Right renal pelvis (tissue), 4 donors: ENCODE data around the gene CDH16. TPM values are rescaled to one million over a fixed set of nuclear protein-coding genes. Genes with fewer than 3 reads are reported as not detected.

ENCODE experiments used
- DNase-seq, 4 donors: peaks; one replicate each; pipeline ENCODE4 v3.0.0-alpha.2; 2013; ENCODE audit warnings: low read depth in 4 of 4, low spot score in 3 of 4, missing footprints in 1 of 4
- polyA plus RNA-seq, 4 donors: library from polyadenylated mRNA; unstranded; fragments of 120-200 nt; gene quantifications; one replicate each; pipeline ENCODE4 v1.2.1, GENCODE V29; 2013; ENCODE audit not compliant: insufficient read length in 4 of 4

CDH16 gene
- polyA plus RNA-seq, 4 donors: 252 to 295 (median 279) TPM

DNA sequence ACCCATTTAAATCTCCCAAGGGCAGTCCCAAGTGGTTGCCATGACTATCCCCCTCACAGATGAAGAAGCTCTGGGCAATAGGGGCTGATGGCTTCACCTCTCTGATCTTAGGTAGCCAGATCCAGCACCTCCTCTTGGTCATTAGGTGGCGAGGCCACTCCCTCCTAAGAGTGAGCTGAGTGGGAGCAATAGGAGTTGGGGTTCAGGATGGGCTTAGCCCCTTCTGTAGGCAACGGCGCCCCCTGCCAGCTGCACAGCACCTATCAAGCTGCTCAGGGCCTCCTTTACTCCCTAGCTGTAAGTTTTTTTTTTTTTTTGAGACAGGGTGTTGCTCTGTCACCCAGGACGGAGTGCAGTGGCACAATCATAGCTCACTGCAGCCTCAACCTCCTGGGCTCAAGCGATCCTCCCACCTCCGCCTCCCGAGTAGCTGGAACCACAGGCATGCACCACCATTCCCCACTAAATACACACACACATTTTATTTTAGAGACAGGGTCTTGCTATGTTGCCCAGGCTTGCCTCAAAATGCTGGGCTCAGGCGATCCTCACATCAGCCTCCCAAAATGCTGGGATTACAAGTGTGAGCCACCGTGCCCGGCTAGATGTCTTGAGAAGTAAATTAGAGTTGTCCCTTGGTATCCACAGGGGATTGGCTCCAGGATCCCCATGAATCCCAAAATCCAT is 10.2 kb upstream of the CDH16 start:
- no peak for DNase-seq

GRCh38 chr16:66927918-66928649 is 9.4 kb upstream of the CDH16 start:
- no peak for DNase-seq

GRCh38 chr16:66926961-66927436 is 8.3 kb upstream of the CDH16 start:
- DNase-seq: no peak

DNA sequence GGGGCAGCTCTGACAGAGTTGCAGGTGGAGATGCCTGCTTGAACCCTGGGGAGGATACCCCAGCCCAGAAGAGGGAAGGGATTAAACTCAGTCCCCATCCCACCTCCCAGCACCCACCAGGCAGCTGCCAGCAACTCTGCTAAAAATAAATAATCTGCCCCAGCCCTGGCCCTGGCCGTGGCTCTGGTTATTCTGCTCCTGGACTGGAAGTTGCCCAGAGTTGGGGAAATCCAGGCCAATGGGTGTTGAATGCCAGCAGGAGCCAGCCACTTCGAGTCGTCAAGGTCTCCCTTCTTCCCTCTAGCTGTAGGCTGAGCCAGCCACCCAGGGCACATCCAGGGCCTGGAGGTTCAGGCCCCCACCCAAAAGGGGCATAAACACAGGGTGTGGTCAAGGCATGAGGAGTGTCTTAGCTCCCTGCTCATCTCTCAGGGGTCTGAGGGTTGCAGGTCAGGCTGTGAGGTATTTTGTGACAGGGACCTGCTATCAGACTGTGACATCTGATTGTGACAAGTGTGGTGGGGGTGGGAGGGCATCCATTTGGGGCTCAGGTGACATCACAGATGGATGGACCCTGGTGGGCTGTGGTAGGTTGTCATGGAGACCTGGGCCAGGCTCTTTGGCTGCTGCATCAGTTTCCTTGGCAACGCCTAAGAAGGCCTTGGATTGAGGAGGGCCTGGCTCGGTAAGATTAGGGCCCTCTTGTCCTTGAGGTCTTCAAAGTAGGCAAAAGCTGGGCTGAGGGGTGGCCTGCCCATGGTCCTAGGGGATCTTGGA is 7.7 kb upstream of the CDH16 start:
- DNase-seq: no peak

GRCh38 chr16:66925322-66925840 is 6.7 kb upstream of the CDH16 start, which contains the start of gene RRAD:
RRAD (minus strand) TSS chr16:66925535; CDS start chr16:66925179, 356 bp downstream.
- no peak for DNase-seq

DNA sequence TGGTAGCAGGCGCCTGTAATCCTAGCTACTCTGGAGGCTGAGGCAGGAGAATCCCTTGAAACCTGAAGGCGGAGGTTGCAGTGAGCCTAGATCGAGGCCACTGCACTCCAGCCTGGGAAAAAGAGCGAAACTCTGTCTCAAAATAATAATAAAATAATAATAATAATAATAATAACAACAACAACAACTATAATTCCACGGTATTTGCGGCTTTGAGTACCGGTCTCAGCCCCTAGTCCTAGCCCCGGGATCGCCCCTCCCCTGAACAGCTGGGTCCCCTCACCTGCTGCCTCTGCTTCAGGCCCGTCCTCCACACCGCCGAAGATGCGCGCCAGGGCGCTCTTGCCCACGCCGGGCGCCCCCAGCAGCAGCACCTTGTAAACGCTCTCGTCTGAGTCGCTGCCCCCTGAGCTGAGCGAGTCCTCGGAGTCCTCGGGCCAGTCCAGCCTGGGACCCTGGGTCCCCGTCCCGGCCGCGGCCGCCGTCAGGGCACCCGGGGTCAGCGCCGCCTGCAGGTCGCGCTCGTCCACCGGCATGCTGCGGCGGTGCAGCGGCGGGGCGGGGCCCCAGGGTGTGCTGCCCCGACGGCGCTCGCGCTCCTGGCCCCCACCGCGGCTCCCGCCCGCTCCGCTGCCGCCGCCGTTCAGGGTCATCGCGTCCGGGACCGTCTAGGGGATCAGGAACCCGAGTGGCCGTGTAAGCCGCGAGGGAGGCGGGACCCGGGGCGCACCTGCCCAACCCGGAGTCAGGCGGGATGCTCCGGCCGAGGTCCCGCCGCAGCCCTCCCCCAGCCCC is 6.0 kb upstream of the CDH16 start:
- no peak for DNase-seq

GRCh38 chr16:66923866-66924265 is 5.2 kb upstream of the CDH16 start:
- no peak for DNase-seq

- DNase-seq: no peak
These were observed 4.6 kb upstream of the CDH16 start for GRCh38 chr16:66923247-66923731.

- no peak for DNase-seq
These were observed 3.2 kb upstream of the CDH16 start for GRCh38 chr16:66921729-66922450.

- DNase-seq: no peak
These were observed 2.4 kb upstream of the CDH16 start for GRCh38 chr16:66920924-66921680.

GRCh38 chr16:66920299-66920590 is 1.6 kb upstream of the CDH16 start:
- DNase-seq: no peak

DNA sequence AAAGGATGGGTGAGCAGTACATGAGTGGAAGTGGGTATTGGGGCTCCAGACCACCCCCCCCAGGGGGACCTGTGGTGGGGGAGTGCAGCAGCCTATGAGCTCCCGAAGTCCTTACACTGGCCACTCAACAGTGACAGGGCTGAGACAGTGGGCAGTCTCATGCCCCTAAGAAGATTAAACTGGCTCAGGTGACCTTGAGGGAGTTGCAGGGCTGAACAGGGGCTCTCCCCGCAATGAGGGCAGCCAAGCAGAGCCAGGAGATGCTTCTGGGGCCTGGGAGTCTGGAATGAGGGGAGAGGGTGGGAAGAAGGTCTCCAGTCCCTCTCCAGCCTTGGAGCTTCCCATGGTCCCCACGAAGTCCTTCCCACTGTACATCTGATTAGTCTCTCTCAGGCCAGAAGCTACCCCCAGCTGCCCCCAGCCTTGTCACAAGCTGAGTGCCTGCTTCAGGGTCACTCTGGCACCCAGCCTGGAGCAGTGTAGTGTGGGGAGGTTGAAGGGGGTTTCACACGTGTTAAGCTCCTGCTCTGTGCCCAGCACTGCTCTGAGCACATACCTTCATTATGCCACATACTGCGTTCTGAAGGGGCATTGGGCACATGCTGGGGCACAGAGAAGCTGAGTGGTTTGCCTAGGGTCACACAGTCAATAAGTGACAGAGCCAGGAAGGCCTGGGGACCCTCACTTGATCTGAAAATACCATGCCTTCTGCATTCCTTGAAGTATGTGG is 1.0 kb upstream of the CDH16 start:
- no peak for DNase-seq

DNA sequence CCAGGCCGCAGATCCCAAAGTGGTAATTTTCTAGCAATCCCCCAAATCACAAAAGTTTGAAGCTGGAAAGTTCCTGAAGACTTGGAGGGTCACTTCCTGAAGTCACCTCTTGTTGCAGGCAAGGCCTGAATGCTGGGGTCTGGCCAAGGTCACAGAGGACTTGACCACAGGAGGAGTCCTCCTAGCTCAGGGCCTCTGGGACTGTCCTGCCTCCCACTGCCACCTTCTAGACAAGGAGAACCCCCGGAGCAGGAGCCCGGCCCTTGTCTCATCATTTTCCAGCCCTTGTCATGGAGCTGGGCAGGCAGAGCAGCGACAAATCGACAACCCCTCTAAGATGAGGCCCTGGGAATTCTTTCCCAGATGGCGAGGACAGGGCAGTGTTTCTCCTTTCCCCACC is 330 bp downstream of the CDH16 start:
- no peak for DNase-seq

DNA sequence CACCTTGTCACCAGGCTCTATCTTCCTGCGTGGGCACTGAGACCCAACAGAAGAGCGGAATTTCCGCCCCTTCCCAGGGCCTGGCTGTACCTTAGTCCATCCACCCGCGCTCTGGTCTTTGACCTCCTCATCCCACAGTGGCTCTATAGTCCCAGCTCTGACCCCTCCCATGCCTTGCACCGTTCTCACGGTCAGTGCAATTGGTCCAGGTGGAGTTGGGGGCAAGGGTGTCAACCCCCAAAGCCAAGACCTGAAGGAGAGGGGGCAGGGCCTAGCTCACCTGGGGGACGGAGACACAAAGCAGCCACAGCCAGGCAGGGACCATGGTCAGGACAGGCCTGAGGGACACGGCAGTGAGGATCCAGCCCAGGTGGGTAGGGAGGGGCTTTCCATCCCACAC is 944 bp downstream of the CDH16 start:
- DNase-seq: no peak

DNA sequence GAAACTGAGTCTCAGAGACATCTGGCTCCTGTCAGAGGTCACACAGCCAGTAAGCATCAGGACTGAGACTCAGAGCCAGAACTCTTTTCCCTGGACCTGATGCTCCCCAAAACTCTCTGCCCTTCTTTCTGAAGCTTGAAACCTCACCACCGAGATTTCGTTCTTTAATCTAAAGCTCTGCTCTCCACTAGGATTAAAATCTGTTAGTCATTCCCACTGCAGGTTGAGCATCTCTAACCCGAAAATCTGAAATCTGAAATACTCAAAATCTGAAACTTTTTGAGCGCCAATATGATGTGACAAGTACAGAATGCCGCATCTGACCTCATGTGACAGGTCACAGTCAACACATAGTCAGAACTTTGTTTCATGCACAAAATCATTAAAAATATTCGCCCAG is 2.2 kb downstream of the CDH16 start:
- DNase-seq: no peak

DNA sequence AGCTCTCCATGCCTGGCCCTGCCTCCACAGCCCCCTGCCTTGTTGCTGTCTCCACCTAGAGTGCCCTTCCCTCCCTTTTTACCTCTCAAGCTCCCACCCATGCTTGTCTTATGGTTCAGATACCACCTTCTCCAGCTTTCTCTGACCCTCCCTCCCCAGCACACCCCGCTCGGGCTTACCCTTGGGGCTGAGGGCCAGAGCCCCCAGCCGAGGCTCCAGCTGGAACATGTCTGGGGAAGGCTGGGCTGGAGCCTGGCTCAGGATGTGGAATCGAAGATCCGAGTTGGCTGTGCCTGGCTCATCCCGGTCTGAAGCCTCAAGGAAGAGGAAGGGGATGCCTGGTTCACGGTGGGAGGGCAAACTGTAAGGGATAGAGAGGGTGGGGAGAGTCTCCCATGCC is 3.6 kb downstream of the CDH16 start:
- no peak for DNase-seq

- no peak for DNase-seq
These were observed 4.1 kb downstream of the CDH16 start for GRCh38 chr16:66914541-66914940.

- DNase-seq: no peak
These were observed 5.0 kb downstream of the CDH16 start for GRCh38 chr16:66913711-66914110.
